ENCODE data around the gene ASB18. TPM values are rescaled to one million over a fixed set of nuclear protein-coding genes. Genes with fewer than 3 reads are reported as not detected.
A peak's percentile ranks its signal among the peaks of the same experiment; 100 is the strongest.

The ASB18 gene
- polyA plus RNA-seq, 1 donor: 14.5 TPM

DNA sequence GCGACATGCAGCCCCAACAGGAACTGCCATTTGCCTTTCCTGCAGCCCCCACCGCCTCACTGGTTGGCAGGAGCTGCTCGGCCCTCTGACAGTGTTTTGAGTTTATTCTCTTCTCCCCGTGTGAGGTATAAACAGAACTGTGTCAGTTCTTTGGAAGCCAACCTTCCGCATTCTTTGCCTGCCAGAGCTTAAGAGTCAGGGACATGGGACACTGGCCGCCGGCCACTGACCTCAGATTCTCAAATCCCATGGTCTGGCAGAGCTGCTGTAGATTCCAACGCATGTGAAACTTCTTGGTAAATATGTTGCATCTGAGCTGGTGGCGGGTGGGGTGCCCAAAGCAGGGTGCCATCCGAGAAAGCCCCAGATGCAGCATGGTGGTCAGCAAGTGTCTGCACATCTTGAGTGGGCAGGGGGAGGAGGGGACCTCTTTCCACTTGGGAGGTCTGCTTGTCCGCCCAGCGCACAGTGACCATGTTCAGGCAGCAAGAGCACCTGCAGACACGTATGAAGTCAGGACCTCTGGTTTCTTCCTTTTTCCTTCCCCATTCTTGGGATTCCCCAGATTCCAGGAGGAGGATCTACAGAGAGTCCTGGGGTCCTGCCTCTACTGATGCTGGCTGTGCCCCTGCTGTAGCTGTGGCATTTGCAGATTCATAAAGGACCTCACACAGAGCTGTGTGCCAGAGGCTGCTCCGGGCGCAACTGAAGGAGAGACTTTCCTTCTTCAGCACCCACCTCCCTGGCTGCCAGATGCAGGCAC, 23.8 kb downstream of the ASB18 start:
- DNase-seq: no peak

DNA sequence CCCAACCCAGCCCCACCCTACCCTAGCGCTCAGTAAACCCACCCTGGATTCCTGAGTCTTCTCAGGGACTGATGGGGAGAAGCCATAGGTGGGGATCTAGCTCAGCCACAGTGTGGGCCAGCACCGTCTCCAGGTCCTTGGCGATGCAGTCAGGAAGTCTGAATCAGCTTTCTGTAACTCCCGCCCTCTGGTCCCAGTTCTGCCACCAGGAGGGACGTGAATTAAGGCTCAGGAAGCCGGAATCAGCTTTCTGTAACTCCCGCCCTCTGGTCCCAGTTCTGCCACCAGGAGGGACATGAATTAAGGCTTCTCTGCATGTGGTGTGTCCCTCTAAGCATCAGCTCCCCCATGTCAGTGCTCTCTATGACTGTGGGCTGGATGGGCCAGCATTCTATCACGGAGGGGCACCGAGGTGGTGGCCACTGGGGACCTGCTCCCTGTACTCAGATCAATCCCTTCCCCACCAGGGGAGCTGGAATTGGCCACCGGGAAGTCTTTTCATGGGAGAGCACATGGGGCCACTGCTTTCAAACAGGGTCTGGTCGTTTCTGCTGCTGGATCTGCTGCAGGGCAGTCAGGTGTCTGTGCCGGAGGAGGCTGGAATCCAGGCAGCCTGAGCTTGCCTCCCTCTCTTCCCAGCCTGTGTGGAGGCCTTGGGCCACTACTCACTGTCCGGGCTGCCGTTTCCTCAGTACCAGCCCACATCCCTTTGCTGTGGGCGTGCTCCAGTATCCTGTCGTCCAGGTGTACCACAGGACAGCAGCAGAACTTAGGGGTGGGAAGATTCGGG, 24.7 kb downstream of the ASB18 start:
- no peak for DNase-seq

DNA sequence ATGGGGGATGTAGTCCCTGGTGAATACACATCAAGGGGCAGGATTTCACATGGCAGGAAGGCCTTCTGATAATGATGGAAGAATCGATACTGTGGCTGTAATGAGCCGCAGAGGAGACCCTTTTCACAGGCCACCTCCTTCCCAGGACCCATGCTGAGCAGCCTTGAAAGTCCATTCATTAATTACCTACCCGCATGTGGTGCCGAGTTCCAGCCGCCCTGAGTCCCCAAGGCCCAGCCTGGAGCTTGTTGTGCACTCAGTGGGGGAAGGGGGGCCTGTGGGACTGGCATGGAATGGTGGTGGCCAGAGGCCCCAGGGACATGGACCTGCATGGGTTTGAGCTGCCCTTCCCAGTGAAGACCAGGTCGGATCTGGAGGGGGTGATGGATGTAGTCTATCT, 25.5 kb downstream of the ASB18 start:
- DNase-seq: no peak

DNA sequence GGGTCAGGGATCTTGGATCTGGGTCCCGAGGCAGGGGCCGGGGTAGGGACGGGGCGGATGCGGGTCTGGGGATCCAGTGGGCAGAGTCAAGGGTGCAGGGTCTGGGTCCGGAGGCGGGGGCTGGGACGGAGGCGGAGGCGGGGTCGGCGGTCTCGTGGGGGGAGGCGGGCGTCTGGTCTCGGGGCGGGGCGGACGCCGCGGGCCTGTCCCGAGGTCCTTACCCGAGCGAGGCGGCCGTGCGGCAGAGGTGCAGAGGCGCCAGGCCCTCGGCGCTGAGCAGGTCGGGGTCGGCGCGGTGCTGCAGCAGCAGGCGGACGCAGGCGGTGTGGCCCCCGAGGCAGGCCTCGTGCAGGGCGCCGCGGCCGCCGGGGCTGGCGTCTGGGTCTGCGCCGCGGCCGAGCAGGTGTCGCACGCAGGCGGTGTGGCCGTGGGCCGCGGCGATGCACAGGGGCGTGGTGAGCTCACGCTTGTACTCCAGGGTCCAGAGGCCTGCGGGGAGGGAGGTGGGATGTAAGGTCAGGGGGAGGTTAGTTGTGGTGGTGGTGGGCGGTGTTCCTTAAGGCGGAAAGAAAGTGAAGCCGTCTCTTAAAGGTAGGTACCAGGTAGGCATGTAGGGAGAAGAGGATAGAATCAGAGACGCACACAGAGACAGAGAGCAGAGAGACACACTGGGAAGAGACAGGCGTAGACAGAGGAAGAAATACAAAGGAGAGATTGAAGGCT, 26.6 kb downstream of the ASB18 start:
- no peak for DNase-seq

DNA sequence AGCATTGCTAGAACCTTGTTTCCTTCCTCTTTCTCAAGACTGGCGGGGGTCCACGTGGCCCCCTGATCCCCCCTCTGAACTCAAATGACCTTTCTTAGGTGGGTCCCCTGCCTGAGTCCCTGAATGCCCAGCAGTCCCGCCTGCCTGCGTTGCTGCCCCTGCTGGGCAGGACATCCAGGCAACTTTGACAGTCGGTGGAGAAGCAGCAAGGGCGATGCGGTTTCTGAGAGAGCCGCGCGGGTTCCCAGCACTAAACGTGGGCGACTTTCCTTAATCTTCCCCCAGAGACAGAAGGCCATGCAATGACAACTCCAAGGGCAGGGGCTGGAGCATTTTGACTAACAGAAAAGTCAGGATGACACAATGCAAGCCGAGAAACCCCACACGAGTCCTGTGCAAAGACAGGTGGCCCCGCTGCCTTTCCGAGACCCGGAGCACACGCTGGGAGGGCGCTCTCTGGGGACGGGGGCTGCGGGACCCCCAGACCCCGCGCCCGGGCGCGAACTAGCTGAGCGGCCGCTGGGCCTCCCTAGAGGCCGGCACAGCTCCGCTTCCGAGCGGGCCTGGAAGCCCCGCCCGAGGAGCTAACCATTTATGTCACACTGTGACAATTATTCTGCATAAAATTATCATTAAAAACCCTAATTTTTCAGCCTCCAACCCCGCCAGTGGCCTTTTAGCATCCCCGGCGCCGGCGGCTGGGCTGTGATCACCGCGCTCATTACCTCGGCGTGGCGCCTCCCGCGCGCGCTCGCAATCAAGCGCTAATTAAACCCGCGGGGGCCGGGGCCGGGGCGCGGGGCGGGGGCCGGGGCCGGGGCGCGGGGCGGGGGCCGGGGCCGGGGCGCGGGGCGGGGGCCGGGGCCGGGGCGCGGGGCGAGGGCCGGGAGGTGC, 27.4 kb downstream of the ASB18 start:
- no peak for DNase-seq

DNA sequence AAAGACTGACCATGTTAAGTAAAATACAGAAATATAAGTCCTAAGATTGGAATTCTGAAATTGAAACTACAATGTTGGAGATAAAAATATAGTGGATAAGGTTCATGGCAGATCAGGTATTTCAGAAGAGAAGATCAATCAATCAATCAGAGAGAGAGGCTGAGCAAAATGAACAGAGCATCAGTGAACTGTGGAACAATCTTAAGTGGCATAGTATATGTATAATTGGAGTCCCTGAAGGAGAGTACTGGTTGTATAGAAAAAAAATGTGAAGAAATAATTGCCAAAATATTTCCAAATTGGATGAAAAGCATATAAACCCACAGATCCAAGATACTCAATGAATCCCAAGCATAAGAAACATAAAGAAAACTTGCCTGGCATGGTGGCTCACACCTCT, 35.0 kb downstream of the ASB18 start:
- no peak for DNase-seq

DNA sequence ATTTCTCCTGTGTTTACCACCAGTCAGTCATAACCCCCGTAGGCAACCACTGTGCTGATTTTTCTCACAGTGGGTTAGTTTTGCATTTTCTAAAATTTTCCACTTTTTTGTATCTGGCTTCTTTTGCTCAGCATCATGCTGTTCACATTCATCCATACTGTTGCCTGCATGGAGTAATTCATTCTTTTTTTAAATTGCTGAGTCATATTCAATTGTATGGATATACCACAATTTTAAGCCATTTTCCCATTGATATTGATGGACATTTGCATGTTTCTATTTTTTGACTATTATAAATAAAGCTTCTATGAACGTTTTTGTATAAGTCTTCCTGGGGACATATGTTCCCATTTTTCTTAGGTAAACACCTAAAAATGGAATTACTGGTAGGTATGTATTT, 40.5 kb downstream of the ASB18 start:
- DNase-seq: no peak

DNA sequence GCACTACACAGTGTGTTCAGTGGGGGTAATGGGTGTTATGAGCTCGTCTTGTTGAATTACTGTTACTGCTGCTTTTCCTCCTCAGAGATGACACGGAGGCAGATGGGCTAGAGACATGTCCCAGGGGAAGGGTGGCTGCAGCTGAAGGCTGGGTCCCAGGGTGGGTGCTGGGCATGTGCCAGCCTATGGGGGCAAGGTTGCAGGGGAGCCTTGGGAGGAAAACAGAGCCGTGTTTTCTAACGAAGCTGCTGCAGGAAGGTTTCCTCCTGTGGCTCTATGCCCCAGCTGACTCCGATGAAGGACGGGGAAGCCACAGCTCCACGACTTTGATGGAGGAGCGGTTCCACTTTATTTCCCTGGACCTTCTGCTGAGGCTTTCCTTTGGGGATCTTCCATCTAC, 42.4 kb downstream of the ASB18 start:
- DNase-seq: no peak

DNA sequence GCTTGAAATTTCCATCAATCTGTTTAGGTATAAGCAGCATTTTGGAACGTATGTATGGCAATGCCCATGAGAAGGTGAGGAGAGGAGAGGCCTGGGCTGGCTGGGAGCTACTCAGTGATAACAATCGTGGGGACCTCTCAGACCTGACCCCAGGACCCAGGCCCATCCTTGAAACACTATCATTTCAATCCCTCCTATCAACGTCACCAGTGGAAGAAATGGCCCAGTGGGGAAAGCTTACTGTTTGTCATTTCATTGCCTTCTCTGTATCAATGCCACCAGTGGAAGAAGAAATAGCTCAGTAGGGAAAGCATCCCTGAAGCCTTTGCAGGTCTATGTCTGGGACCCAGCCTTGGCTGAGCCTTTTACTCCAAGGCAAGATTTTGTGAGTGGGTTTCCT, 44.8 kb downstream of the ASB18 start:
- DNase-seq: no peak

DNA sequence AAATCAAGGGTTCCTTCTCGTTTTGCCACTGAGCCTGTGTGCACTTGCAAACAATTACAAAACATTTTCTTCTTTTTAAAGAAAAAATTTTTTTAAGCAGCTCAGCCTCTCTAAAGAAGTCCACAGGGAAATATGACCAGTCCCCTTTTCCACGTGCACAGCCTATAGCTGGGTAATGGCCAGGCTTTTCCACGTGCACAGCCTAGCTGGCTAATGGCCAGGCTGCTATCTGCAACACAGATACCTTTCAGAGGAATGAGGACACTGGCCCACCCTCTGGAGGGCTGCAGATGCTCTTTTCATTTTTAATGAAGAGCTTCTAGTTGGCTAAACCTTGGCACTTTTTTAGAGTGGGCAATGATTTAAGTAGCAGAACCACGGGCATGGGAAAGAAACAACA, 46.3 kb downstream of the ASB18 start:
- no peak for DNase-seq

DNA sequence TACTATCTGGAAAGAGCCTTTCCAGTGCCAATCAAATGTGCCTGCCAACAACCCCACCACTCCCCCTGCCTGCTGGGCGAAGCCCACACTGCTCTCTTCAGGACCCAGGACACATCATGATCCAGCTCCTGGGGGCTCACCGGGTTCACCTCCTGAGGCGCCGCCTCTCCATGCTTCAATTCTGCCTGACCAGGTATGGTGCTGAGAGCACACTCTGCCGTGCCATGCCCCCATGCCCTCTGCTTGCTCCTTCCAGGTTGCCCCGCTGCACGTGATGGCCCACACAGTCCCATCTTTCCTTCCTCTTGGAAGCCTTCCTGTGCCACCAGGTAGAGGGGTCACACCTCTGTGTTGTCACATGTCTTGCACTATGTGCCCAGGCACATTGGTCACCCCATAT, 47.5 kb downstream of the ASB18 start:
- DNase-seq: no peak

DNA sequence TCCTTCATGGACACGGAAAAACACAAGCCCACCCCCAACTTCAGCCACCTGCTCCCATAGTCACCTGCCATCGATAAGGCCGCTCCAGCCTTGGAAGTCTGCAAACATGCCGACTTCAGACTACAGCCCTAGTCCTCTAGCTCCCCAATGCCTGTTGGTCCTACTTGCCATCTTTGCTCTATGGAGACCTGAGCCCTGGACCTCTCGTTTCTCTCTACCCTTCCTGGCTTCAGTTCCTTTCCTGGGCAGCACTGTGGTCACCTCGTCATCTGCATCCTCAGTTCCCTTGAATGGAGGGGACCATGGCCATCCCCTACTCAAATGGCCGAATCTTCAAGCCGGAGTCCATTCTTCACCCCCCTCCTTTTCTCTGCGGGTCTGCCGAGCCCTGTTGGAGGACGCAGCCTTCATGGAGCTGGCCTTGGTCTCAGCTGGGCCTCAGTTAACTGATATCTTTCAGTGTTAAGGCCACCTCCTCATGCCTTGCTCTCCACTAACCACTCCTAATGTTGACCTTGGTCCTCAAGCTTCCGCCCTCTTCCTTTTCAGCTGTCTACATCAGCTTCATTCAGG, 48.4 kb downstream of the ASB18 start:
- no peak for DNase-seq

DNA sequence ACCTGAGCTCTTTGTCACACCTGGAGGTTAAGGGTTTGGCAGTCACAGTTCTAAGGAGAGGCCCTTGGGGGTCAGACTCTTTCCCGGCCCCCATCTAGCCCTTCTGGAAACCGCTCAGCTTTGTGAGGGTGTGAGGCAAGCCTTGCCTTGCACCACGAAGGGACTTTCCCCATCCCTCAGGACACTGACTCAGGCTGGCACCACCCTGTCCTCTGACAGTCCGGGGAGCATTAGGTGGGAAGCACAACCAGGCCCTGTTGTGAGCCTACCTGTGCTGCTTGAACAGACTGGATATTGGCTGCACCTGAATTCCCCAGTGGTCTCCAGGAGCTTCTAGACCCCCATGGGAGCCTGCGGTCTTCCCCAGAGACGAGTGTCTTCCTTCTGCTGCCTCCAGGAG, 49.0 kb downstream of the ASB18 start:
- no peak for DNase-seq

DNA sequence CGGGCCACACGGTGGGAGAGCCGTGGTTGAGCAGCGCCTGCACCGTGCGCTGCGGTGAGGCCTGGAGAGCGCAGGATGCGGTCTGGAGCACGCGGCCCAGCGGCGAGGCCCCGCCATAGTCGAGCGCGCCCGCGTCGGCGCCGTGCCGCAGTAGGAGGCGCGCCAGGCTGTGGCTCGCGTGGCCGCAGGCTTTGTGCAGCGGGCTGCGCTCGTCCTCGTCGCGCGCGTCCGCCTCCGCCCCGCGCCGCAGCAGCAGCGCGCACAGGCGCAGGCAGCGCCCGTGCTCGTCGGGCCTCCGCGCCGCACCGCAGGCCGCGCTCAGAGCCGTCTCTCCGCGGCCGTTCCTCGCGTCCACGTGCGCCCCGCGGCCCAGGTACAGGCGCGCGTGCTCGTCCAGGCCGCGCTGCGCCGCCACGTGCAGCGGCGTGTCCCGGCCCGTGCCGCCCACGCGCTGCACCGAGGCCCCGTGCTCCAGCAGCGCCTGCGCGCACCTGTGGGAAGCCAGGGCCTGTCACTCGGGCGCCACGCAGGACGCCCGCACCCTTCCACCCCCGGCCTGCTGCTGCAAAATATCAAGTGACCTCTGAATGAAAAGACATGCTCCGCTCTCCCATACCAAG, 49.7 kb downstream of the ASB18 start:
- DNase-seq: peak; percentile 10

DNA sequence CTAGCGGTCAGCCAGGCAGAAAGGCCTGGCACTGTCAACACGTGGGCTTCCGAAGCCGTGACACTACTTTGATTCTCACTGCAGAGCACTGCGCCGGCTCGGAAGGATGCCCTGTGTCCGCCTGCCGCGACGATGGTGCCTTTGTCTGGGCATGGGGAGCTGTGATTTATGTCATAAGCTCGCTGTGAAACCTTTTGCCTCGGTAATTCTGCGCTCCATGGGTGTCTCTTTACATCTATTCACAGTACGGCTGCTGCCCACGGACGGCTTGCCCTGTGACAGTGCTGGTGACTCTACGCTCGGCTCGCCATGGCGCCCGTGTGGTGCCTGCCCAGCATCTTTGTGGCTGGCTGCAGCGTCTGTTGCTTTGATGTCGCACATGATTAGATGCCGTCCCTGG, 52.9 kb downstream of the ASB18 start:
- no peak for DNase-seq

DNA sequence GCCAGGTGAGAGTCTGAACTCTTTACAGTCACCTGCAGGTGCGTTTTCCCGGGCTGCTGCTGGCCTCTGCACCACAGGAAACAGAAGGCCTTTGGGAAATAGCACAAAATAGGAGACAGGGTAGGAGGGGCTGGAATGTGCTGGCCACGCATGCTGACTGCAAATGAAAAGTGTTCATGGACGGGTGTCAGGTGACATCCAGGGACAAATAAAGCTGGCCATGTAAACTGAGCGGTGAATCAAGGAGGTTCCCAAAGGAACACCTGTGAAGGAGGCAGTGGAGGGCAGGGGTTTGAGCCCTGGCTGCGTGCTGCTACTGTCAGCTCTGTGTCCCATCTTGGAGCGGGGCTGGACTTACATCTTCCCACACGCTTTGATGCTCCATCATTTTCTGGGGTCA, 53.7 kb downstream of the ASB18 start:
- no peak for DNase-seq

DNA sequence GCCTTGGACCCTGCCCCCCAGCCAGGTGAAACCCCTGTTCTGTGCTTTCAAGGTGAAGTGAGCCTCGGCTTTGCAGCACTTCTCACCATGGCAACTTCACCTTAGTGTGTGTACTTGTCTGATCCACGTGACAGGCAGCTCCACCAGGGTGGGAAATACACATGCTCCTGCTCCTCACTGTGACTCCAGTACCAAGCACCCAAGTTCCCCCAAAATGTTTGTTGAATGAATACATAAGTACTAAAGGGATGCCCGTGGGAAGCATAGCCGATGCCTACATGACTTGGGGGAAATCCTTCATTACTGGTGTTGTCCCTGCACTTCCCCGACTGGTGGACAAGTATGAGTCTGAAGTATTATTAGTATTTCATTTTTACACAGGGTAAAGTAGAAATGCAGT, 54.2 kb downstream of the ASB18 start:
- DNase-seq: no peak

DNA sequence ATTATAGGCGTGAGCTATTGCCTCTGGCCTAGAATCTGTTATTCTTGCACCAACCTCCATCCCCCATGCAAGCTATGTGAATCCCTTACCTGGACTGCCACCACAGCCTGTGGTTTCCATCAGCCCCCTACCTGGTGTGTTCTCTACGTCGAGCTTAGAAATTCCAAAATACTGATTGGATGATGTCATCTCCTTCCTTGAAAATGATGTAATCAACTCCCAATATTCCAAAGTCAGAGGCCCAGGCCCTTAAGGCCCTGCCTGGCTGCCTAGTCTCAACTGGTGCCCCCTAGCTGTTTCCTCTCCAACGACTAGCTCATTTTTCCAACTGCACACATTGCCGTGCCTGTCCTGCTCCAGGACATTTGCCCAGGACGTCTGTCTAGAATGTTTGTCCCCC, 54.7 kb downstream of the ASB18 start:
- DNase-seq: no peak

DNA sequence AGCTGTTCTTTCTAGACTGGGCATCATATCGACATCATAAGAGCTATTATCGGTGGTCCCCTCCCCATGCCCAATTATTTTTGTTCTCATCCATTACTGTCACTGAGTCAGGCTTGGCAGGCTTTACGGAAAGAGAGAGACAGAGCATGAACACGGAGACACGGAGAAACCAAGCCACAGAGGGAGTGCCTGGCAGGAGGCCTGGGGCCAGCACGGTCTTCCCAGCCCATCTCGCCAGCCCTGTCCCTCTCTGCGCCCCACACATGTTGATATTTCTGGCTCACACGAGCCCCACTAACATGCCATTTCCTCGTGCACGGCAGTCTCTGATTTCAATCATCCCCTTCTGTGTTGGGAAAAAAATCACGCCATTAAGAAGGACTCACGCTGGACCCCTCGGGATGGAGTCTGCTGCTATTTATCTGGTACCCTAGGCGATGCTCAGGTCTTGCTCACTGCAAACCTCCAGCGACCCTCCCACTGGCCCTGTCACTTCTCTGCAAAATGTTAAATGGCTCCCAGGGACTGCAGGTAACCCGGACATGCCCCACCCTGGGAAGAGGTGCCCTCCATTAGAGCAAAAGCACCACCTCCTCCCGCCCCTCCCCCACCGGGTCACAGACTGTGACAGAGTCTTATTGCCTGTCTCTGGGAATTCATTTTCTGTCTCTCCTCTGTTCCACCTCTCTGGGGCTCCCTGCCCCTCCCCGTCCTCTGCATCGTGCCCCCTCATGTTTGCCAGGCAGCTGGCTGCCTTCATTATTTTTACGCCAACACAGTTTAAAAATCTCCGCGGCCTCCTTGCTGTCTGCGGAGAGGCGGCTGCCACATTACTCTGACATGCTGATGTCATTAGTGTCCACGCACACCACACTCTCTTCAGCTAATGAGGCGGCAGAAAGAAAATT, 55.9 kb downstream of the ASB18 start:
- no peak for DNase-seq

DNA sequence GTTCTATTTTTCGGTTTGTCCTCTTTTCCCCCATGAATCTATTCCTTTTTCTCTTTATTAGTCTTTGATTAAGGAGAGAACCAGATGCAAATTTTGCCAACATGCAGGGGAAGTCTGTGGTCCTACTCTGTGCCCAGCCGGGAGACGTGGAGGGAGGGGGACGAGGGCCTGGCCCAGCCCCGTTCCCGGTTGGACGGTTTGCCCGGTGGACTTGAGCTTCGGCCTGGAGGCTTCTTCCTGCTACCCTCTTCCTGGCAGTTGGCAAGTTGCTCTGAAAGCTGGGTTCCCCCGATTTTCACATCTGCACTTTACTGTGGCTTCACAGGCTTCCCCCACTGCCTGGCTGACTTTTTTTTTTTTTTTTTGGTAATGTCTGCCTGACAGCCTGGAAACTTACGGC, 56.7 kb downstream of the ASB18 start:
- DNase-seq: no peak
